C4-2B (cell line): ENCODE results near the gene OR1C1.

ENCODE experiments used
- CTCF ChIP-seq: fragments of 450-650 bp; conservative IDR thresholded peaks from 2 replicates; pipeline ENCODE4 v1.5.1; 2017; ENCODE audit warnings: mild to moderate bottlenecking
- ZFX ChIP-seq: fragments of 450-650 bp; IDR thresholded peaks from 2 replicates; pipeline ENCODE4 v1.6.1; 2017

- TF ChIP-seq CTCF (no peak), ZFX (no peak)
Observed at GRCh38 chr1:247721222-247721621, 39.1 kb downstream of the OR1C1 start.
